BLaER1 (cell line): ENCODE data around the gene PANK4.

Experiments
- H3K27ac ChIP-seq: shearing (Covaris generic); formaldehyde crosslinking; 2 replicates; pipeline ENCODE4 v1.8.1; 2022
- H3K27me3 ChIP-seq: shearing (Covaris generic); formaldehyde crosslinking; 2 replicates; pipeline ENCODE4 v1.8.1; 2022
- H3K36me3 ChIP-seq: shearing (Covaris generic); formaldehyde crosslinking; 2 replicates; pipeline ENCODE4 v1.8.1; 2022
- H3K4me1 ChIP-seq: shearing (Covaris generic); formaldehyde crosslinking; 2 replicates; pipeline ENCODE4 v1.8.1; 2022
- H3K4me2 ChIP-seq: shearing (Covaris generic); formaldehyde crosslinking; 2 replicates; pipeline ENCODE4 v1.8.1; 2022
- H3K4me3 ChIP-seq: shearing (Covaris generic); formaldehyde crosslinking; 2 replicates; pipeline ENCODE4 v1.8.1; 2022
- H3K9ac ChIP-seq: shearing (Covaris generic); formaldehyde crosslinking; 2 replicates; pipeline ENCODE4 v1.8.1; 2022
- H3K9me3 ChIP-seq: shearing (Covaris generic); formaldehyde crosslinking; 2 replicates; pipeline ENCODE4 v1.8.1; 2022
- H4K20me1 ChIP-seq: shearing (Covaris generic); formaldehyde crosslinking; 2 replicates; pipeline ENCODE4 v1.8.1; 2022
- Cebpa-rat ChIP-seq: shearing (Covaris generic); IDR thresholded peaks from 2 replicates; pipeline ENCODE4 v1.8.1; 2022

The PANK4 gene

DNA sequence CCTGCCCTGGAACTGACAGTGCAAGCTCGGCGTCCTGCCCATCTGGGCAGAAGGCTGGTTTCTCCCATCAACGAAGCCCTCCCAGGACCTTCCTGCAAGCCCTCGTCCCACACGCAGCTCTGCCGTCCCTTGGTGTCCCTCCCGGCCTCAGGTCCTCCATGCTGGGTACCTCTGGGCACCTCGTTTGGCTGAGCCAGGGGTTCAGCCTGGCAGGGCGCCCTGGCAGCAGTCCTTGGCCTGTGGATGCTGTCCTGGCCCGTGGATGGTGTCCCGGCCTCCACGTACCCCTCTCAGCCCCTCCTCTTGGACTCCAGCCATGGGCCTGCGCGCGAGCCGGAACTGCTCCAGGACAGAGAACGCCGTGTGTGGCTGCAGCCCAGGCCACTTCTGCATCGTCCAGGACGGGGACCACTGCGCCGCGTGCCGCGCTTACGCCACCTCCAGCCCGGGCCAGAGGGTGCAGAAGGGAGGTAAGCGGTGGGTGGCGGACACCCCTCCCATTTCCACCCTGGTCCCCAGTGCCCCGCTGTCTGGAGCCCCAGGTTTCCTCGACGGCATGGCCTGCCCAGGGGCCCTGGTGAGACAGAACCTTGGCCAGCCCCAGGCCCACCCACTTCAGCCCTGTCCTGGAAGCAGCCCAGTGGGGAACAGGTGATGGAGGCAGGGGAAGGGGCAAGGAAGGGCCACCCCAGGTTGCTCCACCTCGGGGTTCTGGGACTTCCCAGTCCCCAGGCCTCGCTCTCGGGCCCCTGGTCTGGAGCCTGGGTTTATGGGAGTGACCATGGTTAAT, 33.3 kb upstream of the PANK4 start:
- peak overlapping the region; percentile 92; the same call in 1 of the 2 replicates for H3K4me2 ChIP-seq
- H3K36me3 ChIP-seq: no peaks in the 10 kb centered on the region
- H3K9me3 ChIP-seq: no peaks in the 10 kb centered on the region
- H3K4me3 ChIP-seq: no peak overlapping the region
- H3K4me1 ChIP-seq: peaks cover 95% of the 10 kb centered on the region
- no peaks in the 10 kb centered on the region for H4K20me1 ChIP-seq
- TF ChIP-seq Cebpa-rat: no peak
- no peak overlapping the region for H3K9ac ChIP-seq
- no peaks in the 10 kb centered on the region for H3K27me3 ChIP-seq
- H3K27ac ChIP-seq: no peak overlapping the region

- Histone ChIP-seq H3K9ac (no peak overlapping the region), H3K36me3 (no peaks in the 10 kb centered on the region), H4K20me1 (no peaks in the 10 kb centered on the region), H3K27me3 (no peaks in the 10 kb centered on the region), H3K4me1 (peaks cover 95% of the 10 kb centered on the region), H3K4me3 (no peak overlapping the region), H3K27ac (no peak overlapping the region), H3K4me2 (no peak overlapping the region; the same call in 1 of the 2 replicates), H3K9me3 (no peaks in the 10 kb centered on the region)
- TF ChIP-seq Cebpa-rat: no peak
These were observed 32.5 kb upstream of the PANK4 start for GRCh38 chr1:2558861-2559260.

GRCh38 chr1:2558420-2558819, 32.0 kb upstream of the PANK4 start:
- no peak overlapping the region for H3K27ac ChIP-seq
- no peak for TF ChIP-seq Cebpa-rat
- peak overlapping the region; percentile 99 for H3K4me2 ChIP-seq
- no peak overlapping the region for H3K4me3 ChIP-seq
- no peak overlapping the region for H3K9ac ChIP-seq
- H3K9me3 ChIP-seq: no peaks in the 10 kb centered on the region
- H3K4me1 ChIP-seq: peaks cover 93% of the 10 kb centered on the region
- no peaks in the 10 kb centered on the region for H3K36me3 ChIP-seq
- no peaks in the 10 kb centered on the region for H3K27me3 ChIP-seq
- no peaks in the 10 kb centered on the region for H4K20me1 ChIP-seq

GRCh38 chr1:2557482-2558400, 31.3 kb upstream of the PANK4 start:
- no peaks in the 10 kb centered on the region for H4K20me1 ChIP-seq
- H3K4me2 ChIP-seq: peak overlapping the region; percentile 99
- H3K4me1 ChIP-seq: peaks cover 89% of the 10 kb centered on the region
- H3K9me3 ChIP-seq: no peaks in the 10 kb centered on the region
- H3K27ac ChIP-seq: peak overlapping the region; percentile 92; the same call in 1 of the 2 replicates
- peak overlapping the region; percentile 85; the same call in 1 of the 2 replicates for H3K9ac ChIP-seq
- peak overlapping the region; percentile 66 for H3K4me3 ChIP-seq
- no peaks in the 10 kb centered on the region for H3K36me3 ChIP-seq
- H3K27me3 ChIP-seq: no peaks in the 10 kb centered on the region
- no peak for TF ChIP-seq Cebpa-rat

DNA sequence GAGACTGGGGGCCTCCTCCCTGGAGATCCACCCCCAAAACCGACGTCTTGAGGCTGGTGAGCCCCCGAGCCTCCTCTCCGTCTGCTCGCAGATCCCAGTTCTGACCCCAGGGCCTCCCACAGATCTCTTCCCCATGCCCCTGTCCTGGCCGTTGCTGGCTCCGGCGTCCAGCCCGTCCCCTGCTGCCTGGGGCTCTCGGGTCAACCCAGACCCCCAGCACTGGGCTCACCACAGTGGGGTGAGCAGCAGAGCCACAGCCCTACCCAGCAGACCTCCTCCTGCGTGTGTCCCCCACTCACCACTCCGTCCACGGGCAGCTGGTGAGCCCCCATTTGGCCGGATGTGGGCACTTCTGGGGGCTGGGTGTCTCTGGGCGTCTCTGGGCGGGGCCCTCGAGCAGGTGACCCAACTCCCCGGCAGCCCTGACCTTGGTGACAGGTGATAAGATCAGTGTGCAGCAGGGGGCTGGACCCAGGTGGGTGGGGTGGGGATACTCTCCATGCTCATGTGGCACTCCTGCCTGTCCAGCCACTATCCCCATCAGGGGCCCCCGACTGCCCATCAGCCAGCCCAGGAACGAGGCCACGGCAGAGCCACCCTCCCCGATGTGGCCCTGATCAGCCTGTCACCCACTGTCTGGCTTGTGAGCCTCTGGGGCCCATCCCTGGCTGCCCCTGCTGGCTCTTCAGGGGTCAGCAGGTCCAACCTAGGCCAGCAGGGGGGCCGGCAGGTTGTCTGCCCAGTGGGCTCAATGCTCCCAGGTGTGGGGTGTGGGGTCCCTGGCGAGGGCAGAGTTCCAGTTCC, 30.5 kb upstream of the PANK4 start:
- H3K9ac ChIP-seq: peak overlapping the region; percentile 85

DNA sequence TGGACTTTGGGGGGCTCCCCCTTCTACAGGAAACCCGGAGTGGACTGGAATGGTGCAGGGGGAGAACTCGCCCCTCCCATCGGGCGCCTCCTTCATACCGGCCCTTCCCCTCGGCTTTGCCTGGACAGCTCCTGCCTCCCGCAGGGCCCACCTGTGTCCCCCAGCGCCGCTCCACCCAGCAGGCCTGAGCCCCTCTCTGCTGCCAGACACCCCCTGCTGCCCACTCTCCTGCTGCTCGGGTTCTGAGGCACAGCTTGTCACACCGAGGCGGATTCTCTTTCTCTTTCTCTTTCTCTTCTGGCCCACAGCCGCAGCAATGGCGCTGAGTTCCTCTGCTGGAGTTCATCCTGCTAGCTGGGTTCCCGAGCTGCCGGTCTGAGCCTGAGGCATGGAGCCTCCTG, 29.9 kb upstream of the PANK4 start, which contains the start of gene TNFRSF14:
Gene TNFRSF14 (plus strand): TSS at position 95 of the 401 bp plus-strand sequence. CDS start 294 bp downstream, at position 389.
- H3K4me3 ChIP-seq: peak within 1 kb of the TSS; percentile 66
- no peaks in the 10 kb centered on the region for H3K9me3 ChIP-seq
- TF ChIP-seq Cebpa-rat: no peak
- H3K27me3 ChIP-seq: no peaks in the 10 kb centered on the region
- H3K27ac ChIP-seq: peak within 1 kb of the TSS; percentile 92
- H4K20me1 ChIP-seq: no peaks in the 10 kb centered on the region
- H3K36me3 ChIP-seq: no peaks in the 10 kb centered on the region
- H3K9ac ChIP-seq: peak within 1 kb of the TSS; percentile 85
- H3K4me1 ChIP-seq: peaks cover 89% of the 10 kb centered on the region
- H3K4me2 ChIP-seq: peak within 1 kb of the TSS; percentile 99

More for the DNA sequence above, 30.5 kb upstream of the PANK4 start:
- no peaks in the 10 kb centered on the region for H3K27me3 ChIP-seq
- H3K4me3 ChIP-seq: peak overlapping the region; percentile 66
- peak overlapping the region; percentile 99 for H3K4me2 ChIP-seq
- no peaks in the 10 kb centered on the region for H3K36me3 ChIP-seq
- peak overlapping the region; percentile 92 for H3K27ac ChIP-seq
- no peaks in the 10 kb centered on the region for H4K20me1 ChIP-seq
- peaks cover 89% of the 10 kb centered on the region for H3K4me1 ChIP-seq
- TF ChIP-seq Cebpa-rat: no peak
- H3K9me3 ChIP-seq: no peaks in the 10 kb centered on the region

- no peaks in the 10 kb centered on the region for H3K27me3 ChIP-seq
- peaks cover 89% of the 10 kb centered on the region for H3K4me1 ChIP-seq
- H3K27ac ChIP-seq: peak overlapping the region; percentile 92
- H3K36me3 ChIP-seq: no peaks in the 10 kb centered on the region
- peak overlapping the region; percentile 66 for H3K4me3 ChIP-seq
- no peaks in the 10 kb centered on the region for H3K9me3 ChIP-seq
- H3K4me2 ChIP-seq: peak overlapping the region; percentile 99
- H4K20me1 ChIP-seq: no peaks in the 10 kb centered on the region
- TF ChIP-seq Cebpa-rat: no peak
- peak overlapping the region; percentile 85 for H3K9ac ChIP-seq
These were observed 29.4 kb upstream of the PANK4 start for GRCh38 chr1:2555634-2556276.

DNA sequence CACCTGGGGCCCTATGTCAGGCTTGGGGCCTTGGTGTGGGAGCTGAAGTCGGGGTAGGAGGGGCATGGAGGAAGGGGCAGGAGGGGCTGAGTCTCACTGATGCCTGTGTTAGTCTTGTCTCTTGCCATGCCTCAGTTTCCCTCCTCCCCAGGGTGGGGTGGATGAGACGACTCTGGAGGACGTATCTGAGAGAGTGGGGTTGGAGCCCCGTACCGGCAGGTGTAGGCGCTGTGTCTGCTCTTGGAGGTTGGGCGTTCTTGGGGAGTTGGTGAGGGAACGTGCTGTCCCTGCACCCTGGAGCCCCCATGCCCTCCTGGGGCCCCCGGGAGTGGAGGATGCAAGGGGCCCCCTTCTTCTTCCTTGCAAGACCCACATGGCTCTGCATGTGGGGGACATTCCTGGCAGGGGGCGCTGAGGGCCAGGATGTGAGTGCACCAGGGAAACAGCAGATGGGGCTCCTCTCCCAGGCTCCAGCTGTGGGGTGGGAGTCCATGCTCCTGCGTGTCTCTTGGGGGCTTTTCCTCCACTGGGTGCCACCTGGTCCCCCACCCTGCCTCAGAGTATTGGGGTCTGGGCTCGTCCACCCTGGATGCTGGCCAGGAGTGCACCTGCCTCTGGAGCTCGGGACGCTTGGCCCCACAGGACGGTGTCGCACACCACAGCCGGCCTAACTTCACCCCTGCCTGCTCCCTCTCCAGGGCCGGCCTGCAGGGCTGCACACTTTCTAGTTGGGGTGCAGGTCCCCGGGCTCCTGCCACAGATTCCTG, 28.4 kb upstream of the PANK4 start:
- peak overlapping the region; percentile 8; the same call in 1 of the 2 replicates for H3K9ac ChIP-seq
- peaks cover 89% of the 10 kb centered on the region for H3K4me1 ChIP-seq
- no peaks in the 10 kb centered on the region for H3K9me3 ChIP-seq
- H3K4me2 ChIP-seq: peak overlapping the region; percentile 99
- H3K36me3 ChIP-seq: no peaks in the 10 kb centered on the region
- peak overlapping the region; percentile 30; the same call in 1 of the 2 replicates for H3K27ac ChIP-seq
- no peak for TF ChIP-seq Cebpa-rat
- H3K27me3 ChIP-seq: no peaks in the 10 kb centered on the region
- no peaks in the 10 kb centered on the region for H4K20me1 ChIP-seq
- H3K4me3 ChIP-seq: no peak overlapping the region; the same call in 1 of the 2 replicates
